Prostate gland (tissue), 2 donors: Measurements from ENCODE around the gene BCL3.

Experiments
- POLR2A ChIP-seq: fragments of 450-650 bp; IDR thresholded peaks from one replicate; pipeline ENCODE4 v1.6.1; 2016; ENCODE audit warnings: antibody characterized with exemption, mild to moderate bottlenecking
- POLR2AphosphoS5 ChIP-seq: sonication (generic); formaldehyde crosslinking; IDR thresholded peaks from one replicate; pipeline ENCODE4 v1.6.1; 2017; ENCODE audit warnings: antibody characterized with exemption
- TF ChIP-seq, protein P1 (sequence below), 4 experiments: fragments of 200-600 bp in 2 of 4; fragments of 450-650 bp in 2 of 4; sonication (generic) in 2 of 4; IDR thresholded peaks; 1 replicate in 3 of 4; 2 replicates in 1 of 4; pipeline ENCODE4 v1.5.1; 2016 to 2019; ENCODE audit warnings: antibody characterized with exemption in 4 of 4, mild to moderate bottlenecking in 2 of 4, moderate library complexity in 2 of 4

- TF ChIP-seq POLR2AphosphoS5 (peak; percentile 82), POLR2A (no peak)
- TF ChIP-seq, protein P1, sequence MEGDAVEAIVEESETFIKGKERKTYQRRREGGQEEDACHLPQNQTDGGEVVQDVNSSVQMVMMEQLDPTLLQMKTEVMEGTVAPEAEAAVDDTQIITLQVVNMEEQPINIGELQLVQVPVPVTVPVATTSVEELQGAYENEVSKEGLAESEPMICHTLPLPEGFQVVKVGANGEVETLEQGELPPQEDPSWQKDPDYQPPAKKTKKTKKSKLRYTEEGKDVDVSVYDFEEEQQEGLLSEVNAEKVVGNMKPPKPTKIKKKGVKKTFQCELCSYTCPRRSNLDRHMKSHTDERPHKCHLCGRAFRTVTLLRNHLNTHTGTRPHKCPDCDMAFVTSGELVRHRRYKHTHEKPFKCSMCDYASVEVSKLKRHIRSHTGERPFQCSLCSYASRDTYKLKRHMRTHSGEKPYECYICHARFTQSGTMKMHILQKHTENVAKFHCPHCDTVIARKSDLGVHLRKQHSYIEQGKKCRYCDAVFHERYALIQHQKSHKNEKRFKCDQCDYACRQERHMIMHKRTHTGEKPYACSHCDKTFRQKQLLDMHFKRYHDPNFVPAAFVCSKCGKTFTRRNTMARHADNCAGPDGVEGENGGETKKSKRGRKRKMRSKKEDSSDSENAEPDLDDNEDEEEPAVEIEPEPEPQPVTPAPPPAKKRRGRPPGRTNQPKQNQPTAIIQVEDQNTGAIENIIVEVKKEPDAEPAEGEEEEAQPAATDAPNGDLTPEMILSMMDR (IDR thresholded peaks at IDR 0.05): peak; percentile 73 to 97 (median 94)
Observed at GRCh38 chr19:44770550-44771257, 22.2 kb downstream of the BCL3 start.
